Measurements from ENCODE around the gene ZNF281.
"Not testable (repeated sequence)": the region's sequence is repeated elsewhere in the genome, so short reads cannot be mapped to it uniquely, and the experiment has no call there.

ZNF281 gene

DNA sequence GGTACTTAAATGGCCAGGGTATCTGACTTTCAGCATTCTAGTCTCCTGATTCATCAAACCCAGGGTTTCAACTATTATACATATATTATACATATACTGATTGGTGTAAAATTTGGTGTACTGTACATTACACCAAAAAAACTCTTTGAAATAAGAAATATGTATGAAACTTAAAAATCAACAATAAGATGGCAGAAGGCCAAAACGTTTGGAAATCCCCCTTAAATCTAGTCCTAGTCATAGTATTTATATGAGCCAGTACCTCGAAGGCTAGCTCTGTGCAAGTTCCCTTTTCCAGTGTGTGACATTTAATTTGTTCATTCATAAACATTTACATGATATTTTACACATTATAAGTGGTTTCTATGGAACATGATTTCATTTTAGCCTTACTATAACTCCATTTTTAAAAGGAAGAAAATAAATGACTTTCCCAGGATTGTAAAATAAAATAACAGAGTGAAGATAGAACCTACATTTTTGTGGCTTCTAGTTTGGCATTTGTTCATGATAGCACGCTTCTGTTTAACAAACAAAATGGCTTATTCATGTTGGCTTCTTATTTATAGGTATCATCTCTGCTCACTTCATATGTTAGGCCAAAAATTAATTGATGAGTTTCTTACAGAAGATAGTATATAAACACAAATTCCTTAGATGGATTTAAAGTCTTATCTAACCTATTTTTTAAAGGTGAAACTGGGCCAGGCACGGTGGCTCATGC is 18.8 kb upstream of the ZNF281 start:
- DNase-seq (ENCODE audit: low spot score) = no peak

DNA sequence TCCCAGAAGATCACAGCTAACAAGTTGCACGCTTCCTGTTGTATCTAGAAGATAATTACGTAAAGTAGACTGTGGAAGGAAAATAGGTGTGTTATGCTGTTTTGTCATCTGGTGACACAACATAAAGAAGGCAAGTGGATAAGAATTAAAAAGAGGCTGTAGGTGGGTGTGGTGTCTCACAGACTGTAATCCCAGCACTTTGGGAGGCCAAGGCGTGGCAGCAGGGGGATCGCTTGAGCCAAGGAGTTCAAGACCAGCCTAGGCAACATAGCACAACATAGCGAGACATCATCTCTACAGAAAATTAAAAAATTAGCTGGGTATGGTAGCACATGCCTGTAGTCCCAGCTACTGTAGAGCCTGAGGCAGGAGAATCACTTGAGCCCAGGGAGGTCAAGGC is 17.9 kb upstream of the ZNF281 start:
- DNase-seq (ENCODE audit: low spot score) = no peak

DNA sequence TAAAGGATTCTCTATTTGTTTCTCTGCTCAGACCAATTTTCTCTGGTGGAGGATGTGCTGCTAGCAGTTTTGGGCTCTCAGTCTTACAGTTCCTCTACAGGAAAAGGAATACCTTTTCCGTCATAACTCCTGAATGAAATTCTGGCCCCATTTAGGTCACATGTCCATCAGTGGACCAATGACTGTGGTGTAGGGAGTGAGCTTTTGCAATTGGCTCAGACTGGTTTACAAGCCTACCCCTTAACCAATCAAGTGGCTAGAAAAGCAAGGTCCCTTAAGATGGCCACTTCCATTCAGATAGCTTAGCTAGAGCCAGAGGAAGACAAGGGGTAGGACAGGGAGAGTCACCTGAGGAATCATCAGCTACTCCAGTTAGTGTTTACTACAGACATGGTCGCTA is 16.4 kb upstream of the ZNF281 start:
- DNase-seq (ENCODE audit: low spot score) = no peak

DNA sequence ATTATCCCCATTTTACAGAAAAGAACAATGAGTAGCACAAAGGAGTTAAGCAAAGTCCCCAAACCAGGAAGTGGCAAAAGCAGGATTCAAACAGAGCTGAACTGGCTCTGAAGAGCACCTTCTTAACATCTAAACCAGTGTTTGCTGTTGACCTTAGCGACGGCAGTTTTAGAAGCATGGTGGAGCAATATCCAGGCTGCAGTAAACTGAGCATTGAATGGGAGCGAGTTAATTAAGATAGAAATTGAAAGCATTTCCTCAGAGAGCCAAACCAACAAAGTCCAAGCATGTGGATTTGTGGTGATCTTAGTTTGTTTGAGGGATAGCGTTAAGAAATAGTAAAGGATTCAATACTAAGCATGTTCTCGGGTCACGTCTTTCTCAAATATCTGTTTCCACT is 13.4 kb upstream of the ZNF281 start:
- DNase-seq (ENCODE audit: low spot score) = no peak

DNA sequence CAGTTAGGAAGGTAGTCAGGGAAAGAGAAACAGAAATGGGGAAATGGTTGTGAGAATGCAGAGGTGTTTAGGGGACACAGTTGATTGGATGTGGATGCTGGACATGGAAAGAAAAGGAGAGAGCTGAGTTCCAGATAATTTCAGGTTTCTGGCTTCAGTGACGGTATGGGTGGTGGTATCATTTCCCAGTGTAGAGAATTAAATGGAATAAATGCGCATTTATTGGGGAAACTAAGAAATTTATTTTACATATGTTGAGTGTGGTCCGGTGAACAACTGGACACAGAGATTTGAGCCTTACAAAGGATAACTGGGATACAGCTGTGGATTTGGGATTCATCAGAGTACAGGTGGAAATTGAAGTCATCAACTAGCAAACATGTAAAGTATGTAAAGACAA is 12.4 kb upstream of the ZNF281 start:
- no peak for DNase-seq (ENCODE audit: low spot score)

DNA sequence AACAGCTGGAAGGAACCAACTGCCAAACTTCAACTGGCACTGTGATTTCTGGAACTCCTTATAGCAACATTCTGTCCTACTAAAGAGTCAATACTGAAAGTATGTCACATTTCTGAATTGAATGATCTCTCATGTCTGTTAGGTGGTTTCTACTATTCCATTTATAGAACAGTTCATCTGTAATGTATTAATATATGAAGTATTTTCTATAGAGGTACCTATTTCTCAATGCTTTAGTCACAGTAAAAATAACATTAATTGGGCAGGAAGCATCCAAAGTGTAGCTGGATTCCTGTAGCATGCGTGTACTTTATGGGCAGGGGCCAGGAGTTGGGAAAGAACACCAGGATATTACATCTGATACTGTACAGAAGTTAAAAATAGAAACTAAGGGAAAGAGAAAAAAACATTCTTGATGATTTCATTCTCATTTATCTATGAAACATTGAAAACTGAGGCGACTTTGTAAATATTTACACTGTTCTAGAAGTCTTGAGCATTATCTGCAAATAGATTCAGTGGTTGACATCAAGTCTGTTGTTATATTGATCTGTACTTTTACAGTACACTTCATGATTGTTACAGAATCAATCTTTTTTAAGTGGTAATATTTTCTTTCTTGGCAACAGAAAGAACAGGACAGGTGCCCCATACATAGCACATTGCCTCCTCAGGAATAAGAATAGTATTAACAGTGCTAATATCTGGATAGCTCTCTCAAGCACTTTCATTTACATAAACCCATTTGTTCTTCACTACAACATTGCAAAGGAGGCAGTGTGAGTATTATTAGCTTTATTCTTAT is 6.2 kb upstream of the ZNF281 start:
- no peak for DNase-seq (ENCODE audit: low spot score)

DNA sequence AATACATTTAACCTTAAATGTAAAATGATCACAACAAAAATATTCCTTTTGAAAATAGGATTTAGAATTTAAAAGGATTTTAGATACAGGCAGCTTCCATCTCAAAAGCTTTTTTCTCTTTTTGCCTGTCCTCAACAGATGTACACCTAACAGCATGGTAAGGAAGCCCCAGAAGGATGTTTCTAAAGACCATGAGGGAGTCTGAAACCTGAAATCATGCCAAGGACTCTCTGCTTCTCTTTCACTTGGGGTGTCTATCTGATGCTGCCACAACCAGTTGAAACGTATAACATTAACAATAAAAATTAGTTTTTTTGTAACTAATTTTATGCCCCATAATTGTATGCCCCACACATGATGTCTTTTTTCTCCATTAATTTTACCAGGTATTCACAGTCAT is 5.4 kb upstream of the ZNF281 start:
- DNase-seq (ENCODE audit: low spot score) = no peak

DNA sequence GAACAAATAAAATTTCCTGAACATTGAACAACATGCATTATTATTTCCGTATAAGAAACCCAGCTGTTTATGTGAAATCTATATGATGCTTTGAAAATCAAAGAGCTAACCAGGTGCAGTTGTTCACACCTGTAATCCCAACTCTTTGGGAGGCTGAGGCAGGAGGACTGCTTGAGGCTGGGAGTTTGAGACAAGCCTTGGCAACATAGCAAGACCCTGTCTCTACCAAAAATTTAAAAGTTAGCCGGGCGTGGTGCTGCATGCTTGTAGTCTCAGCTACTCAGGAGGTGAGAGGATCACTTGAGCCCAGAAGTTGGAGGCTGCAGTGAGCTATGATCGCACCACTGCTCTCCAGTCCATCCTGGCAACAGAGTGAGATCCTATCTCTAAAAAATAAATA is 4.8 kb upstream of the ZNF281 start:
- DNase-seq (ENCODE audit: low spot score) = no peak

DNA sequence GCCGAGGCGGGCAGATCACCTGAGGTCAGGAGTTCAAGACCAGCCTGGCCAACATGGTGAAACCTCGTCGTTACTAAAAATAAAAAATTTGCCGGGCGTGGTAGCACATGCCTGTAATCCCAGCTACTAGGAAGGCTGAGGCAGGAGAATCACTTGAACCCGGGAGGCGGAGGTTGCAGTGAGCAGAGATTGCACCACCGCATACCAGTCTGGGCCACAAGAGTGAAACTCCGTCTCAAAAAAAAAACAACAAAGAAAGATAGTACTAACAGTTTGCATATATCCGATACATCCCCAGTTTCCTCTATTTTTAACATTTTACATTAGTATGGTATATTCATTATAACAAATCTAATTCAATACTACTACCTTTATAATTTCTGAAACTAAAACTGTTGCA is 3.9 kb upstream of the ZNF281 start:
- DNase-seq (ENCODE audit: low spot score) = not testable (repeated sequence)

DNA sequence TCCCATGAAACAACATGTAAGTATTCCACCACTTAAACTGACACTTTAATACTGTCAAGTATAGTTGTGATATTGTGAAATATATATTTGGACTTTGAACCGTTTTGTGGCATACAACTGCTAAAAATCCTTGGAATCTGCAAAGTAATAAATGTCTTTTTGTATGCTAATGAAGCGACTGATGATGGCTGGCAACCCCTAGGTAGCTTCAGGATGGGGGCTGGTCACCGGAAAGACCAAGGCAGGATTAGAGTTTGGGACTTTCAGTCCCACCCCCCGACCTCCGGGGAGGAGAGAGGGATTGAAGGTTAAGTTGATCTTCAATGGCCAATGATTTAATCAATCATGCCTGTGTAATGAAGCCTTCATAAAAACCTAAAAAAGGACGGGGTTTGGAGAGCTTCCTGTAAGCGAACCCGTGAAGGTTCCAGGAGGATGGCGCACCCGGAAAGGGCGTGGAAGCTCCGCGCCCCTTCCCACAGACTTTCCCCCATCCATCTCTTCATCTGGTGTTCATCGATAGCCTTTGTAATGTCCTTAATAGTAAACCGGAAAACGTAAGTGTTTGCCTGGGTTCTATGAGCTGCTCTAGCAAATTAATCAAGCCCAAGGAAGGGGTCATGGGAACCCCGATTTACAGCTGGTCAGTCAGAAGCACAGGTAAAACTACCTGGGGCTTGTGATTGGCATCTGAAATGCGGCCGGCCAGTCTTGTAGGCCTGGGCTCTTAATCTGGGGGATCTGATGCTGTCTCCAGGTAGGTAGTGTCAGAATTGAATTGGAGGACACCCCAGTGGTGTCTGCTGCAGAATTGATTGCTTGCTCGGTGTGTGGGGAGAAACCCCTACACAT is 1.8 kb upstream of the ZNF281 start:
- DNase-seq (ENCODE audit: low spot score) = no peak

DNA sequence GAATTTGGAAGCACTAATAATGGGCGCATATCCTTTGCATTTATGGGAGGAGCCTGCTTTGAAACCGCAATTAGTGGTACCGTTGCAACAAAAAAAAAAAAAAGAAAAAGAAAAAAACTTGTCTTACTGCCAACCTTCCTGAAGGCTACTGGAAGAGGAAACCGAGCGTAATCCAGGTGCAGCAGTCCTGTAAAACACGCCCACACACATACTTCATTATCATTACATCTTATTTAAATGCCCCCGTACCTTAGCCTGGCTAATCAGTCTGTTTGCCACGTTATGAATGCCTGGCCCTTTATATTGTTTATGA is 686 bp upstream of the ZNF281 start:
- no peak for DNase-seq (ENCODE audit: low spot score)

DNA sequence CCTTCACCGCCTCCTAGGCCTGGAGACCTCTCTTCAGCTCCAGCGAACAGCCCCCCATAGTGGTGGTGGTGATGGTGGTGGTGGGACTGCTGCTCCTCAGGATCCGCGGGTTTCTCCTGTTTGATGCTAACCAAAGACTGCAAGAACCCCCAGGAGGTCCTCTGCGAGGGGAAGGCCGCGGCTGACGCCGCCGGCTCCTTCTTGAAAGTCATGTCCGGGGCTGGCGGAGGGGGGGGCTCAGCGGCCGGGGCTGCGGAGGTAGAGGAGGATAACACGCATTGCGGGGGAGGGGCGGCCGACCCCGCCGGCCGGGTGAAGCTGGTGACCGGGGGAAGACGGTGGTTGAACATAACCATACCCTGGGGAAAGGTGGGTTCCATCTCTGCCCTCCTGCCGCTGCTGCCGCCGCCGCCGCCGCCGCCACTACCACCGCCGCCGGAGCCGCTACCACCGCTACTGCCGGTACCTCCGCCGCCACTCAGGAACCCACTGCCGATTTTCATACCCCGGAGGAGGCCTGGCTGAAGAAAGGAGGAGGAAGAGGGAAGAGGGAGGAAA is 554 bp downstream of the ZNF281 start:
- DNase-seq (ENCODE audit: low spot score) = no peak

DNA sequence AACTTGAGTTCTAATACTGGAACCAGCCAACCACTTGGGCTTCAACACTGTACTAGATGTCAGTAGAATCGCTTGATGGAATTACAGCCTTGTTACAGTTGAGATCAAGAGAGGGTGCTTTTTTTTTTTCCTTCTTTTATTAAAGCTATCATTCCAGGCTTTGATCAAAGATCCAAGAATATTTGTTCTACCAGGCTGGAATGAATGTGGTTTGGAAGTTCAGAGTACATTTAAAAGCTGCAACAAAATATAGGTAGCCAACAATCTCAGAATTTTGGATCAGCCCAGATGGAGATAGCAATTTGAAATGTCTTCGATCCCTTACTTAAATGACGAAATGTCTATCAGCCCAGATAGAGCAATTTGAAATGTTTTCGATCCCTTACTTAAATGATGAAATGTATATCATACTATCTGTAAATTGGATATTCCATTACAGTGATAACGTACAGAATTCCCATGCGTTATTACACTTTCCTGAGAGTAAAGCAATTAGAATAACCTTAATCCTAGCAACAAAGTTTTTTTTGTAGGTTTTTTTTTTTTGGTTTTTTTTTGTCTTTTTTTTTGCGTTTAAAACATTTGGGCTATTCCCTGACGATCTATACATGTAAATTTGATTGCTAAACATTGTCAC is 3.6 kb downstream of the ZNF281 start:
- DNase-seq (ENCODE audit: low spot score) = no peak

DNA sequence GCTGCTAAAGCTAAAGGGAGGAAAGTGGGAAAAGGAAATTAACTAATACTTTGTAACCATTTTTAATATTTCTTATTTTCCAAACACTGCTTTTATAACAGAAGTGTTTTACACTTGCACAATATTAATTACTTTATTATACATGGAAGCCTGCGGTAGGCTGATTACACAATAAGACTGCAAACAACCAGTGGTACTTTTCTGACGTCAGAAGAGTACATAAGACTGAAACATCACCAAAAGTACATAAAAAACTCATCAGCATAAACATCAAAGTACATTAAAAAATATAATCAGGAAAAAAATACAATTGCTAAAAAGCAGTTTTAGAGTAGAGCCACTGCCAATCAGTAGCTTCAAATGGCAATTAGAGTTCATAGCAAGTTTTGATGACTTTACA is 4.6 kb downstream of the ZNF281 start:
- no peak for DNase-seq (ENCODE audit: low spot score)

DNA sequence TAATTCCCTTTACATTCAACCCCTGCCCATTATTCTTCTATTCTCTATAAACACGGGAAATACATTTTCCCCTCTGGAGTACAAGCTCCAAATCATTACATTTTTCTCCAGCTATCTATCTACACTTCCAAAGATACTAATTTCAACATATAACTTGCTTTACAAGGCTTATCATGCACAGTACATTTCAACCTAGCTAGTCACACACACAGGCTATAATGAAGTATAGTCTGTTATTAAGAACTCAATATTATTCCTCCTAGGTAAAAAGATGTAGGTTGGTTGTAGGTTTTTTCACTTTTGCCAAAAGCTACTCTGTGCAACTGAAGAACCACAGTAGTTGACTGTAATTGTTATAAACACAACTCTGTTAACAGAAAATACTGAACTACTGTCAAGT is 8.1 kb downstream of the ZNF281 start:
- no peak for DNase-seq (ENCODE audit: low spot score)

DNA sequence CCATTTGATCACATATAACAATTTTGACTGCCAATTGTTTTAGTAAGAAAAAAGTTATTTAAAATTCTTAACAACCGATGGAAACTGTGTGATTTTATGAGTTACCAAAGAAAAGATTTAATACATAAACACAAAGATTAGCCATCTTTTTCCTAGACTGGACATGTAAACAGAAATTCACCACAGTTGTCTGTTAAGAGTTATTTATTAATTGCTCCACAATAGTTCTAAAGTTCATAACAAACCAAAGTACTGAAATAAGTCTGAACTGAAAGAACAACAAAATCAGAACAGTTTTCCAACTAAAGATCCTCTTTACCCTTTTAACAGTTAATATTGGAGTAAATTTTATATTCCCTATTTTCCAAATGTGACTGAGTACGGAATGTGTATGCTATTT is 8.6 kb downstream of the ZNF281 start:
- no peak for DNase-seq (ENCODE audit: low spot score)

DNA sequence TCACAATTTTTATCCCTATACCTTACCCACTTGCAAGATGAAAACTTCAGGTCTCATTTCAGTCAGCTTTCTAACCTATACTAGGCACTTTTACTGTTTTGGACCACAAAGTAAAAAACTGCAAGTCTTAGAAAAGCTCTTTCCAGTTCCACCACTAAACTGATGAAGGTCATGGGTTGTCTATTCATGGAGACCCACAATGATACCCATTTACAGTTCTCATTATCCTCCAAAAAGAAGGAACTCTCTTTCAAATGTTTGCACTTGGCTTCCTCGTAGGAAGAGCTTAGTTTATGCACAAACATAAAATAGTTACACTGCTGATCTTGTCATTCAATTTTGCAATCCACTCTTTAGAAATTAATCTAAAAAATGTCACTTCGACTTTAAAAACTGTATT is 9.3 kb downstream of the ZNF281 start:
- DNase-seq (ENCODE audit: low spot score) = no peak

DNA sequence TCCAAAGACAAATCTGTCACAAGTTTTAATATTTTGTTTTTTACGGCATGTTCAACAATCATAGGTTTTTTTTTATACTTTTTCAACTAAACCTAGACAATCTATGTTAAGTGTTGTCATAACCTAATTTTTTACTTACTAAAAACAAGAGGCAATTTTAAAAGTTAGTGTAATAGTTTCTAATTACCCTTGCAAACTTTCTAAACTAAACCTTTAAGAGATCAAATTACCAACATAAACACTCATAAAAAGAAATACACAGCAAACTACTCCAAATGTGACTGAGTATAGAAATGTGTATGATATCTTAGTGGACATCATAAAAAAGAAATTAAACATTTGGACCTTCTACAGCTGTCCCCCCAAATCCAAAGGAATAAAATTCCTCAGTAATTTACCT is 10.0 kb downstream of the ZNF281 start:
- DNase-seq (ENCODE audit: low spot score) = no peak

DNA sequence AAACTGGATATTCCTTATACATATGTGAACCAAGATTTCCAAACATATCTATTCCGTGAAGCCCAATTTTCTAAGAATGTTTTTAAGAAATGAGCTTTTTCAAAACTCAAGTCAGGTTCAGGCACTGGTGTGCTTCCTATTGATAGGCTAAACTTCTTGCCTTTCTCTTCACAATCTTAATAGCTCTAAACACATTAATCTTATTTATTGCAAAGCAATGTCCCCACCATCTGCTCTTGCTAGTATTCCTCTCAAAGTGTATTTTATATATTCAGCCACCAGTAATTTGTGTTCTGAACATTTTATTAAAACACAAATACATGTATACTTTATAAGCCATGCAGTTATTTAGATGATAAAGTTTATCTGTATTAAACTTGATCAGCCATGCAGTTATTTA is 11.5 kb downstream of the ZNF281 start:
- no peak for DNase-seq (ENCODE audit: low spot score)

DNA sequence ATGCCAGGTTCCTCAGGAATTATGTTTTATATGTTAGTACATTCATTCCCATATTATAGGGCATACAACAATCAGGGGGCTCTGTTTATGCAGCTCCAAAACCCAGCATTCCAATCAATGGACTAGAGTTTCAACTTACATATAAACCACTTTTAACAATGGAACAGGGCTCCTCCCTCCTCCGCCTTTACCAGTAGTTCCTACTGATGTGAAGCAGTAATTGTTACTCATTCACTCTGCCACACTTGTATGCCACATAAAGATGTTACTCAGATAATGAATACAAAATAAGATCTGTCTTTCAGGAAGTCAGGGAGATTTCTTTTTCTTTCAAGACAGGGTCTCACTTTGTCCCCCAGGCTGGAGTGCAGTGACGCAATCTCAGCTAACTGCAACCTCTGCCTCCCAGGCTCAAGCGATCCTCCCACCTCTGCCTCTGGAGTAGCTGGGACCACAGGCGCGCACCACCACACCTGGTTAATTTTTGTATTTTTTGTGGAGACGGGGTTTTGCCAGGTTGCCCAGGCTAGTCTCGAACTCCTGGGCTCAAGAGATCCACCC is 17.1 kb downstream of the ZNF281 start:
- no peak for DNase-seq (ENCODE audit: low spot score)

DNA sequence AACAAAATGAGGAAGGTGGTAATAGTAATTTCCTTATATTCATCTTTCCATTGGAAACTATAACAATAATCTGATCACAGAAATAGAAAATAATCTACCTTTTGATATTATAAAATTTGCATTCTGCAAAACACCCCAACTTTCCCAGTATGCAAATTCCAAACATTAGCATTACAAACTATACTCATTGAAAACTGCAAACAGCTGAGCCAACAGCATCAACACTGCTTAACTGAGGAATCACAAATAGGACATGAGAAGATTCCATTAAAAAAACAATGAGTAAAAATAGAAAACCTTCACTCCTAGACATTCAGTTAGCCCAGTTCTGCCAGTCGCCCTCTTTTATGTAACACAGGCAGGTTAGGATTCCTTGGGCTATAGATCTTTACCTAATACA is 18.1 kb downstream of the ZNF281 start:
- no peak for DNase-seq (ENCODE audit: low spot score)

DNA sequence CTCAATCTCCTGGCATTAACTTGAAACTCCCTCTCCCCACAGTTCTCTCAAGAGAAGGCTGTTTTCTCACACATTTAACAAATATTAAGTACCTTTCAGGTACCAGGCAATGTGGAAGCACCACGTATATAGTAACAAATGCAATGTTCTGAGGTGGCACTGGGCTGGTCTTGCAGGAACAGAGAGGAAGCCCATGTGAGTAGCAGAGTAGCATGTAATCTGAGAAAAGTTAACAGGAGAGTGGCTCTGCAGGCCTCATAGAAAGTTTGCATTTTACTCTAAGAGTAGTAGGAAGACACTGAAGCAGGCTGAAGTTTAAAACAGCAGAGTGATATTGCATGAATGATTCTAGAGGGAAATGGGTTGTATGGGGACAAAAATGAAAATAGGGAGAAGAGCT is 21.0 kb downstream of the ZNF281 start:
- no peak for DNase-seq (ENCODE audit: low spot score)

Measured in D341Med (cell line).